Central memory CD8-positive, alpha-beta T cell (primary cell): ENCODE data around the gene TAOK2.
"Not testable (repeated sequence)": the region's sequence is repeated elsewhere in the genome, so short reads cannot be mapped to it uniquely, and the experiment has no call there.

Experiments
- ATAC-seq: fragments of 150-1000 bp; cut with Tn5 transposase; replicated peaks from 2 replicates; pipeline ENCODE4 v1.10.0; 2022; ENCODE audit warnings: mild to moderate bottlenecking, moderate FRiP score, moderate number of reproducible peaks; ENCODE audit not compliant: poor library complexity, severe bottlenecking; ENCODE audit errors: extremely low read depth
- DNase-seq, 2 donors: peaks; one replicate each; pipeline ENCODE4 v3.0.0; 2021; ENCODE audit warnings: low spot score in 2 of 2
- H3K27ac Mint-ChIP-seq: one replicate; pipeline ENCODE4 v1.8.0; 2022; ENCODE audit warnings: low read depth, mild to moderate bottlenecking, moderate library complexity, mixed read lengths
- H3K27me3 Mint-ChIP-seq: one replicate; pipeline ENCODE4 v1.8.0; 2022; ENCODE audit warnings: mixed read lengths
- H3K36me3 Mint-ChIP-seq: one replicate; pipeline ENCODE4 v1.8.0; 2022; ENCODE audit warnings: mild to moderate bottlenecking, moderate library complexity, mixed read lengths; ENCODE audit not compliant: insufficient read depth
- H3K4me1 Mint-ChIP-seq: one replicate; pipeline ENCODE4 v1.8.0; 2022; ENCODE audit warnings: mixed read lengths
- H3K4me3 Mint-ChIP-seq: one replicate; pipeline ENCODE4 v1.8.0; 2022; ENCODE audit warnings: mild to moderate bottlenecking, moderate library complexity, mixed read lengths
- H3K9me3 Mint-ChIP-seq: one replicate; pipeline ENCODE4 v1.8.0; 2022; ENCODE audit warnings: mixed read lengths

The TAOK2 gene

DNA sequence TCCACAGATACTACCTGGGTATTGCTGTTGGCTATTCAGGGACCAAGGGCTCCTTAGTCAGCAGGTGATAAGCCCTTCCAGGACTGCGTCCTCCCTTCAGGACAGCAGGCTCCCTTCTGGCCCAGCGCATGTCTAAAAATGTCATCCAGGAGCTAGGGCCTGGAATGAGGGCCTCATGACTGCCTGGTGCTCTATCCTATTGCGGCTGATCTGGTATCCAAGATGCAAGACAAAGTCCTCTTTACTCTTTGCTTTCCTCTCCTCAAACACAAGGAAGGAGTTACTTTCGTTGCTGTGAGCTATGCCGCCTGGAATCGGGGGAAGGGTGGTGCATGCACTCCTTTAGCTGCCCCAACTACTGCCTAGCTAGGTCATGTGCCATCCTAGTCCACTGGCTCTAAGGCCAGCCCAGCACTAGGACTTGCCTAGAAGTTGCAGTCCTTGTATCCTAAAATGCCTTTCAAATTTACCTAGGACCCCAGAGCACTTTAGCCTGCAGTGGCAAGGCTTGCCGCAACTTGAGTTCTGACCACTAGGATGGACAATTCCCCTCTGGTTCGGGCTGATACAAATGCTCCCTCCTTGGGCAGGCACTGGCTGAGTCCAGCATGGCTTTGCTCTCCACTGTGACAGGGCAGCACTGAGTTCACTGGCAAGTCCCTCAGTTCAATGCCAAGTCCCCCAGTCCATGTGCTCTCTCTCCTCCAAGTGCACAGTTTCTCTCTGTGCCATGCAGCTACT, 21.9 kb upstream of the TAOK2 start:
- no peak overlapping the region for H3K4me3 Mint-ChIP-seq

GRCh38 chr16:29958756-29959155, 14.9 kb upstream of the TAOK2 start:
- H3K27ac Mint-ChIP-seq, result no peak overlapping the region
- no peaks in the 10 kb centered on the region for H3K9me3 Mint-ChIP-seq
- peaks cover 7% of the 10 kb centered on the region for H3K36me3 Mint-ChIP-seq
- H3K4me1 Mint-ChIP-seq, result peaks cover 16% of the 10 kb centered on the region
- H3K27me3 Mint-ChIP-seq, result no peaks in the 10 kb centered on the region
- no peak overlapping the region for H3K4me3 Mint-ChIP-seq
- no peak for DNase-seq
- ATAC-seq, result no peak

More for the DNA sequence above, 21.9 kb upstream of the TAOK2 start:
- Mint-ChIP-seq H3K4me1 (no peaks in the 10 kb centered on the region), H3K27me3 (peaks cover 13% of the 10 kb centered on the region), H3K9me3 (no peaks in the 10 kb centered on the region), H3K27ac (no peak overlapping the region), H3K36me3 (no peaks in the 10 kb centered on the region)
- no peak for DNase-seq
- no peak for ATAC-seq

- H3K27me3 Mint-ChIP-seq, result no peaks in the 10 kb centered on the region
- no peaks in the 10 kb centered on the region for H3K9me3 Mint-ChIP-seq
- peaks cover 16% of the 10 kb centered on the region for H3K4me1 Mint-ChIP-seq
- no peak overlapping the region for H3K27ac Mint-ChIP-seq
- DNase-seq (no peak), ATAC-seq (no peak)
- H3K36me3 Mint-ChIP-seq, result peaks cover 9% of the 10 kb centered on the region
- H3K4me3 Mint-ChIP-seq, result no peak overlapping the region
Measured at GRCh38 chr16:29959293-29959692, 14.4 kb upstream of the TAOK2 start.

DNA sequence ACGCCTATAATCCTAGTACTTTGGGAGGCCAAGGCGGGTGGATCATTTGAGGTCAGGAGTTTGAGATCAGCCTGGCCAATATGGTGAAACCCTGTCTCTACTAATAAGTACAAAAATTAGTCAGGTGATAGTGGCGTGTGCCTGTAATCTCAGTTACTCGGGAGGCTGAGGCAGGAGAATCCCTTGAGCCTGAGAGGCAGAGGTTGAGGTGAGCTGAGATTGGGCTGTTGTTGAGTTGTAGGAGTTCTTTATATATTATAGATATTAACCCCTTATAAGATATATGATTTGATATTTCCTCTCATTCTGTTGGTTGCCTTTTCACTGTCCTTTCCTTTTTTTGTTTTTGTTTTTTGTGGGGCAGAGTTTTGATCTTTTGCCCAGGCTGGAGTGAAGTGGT, 13.8 kb upstream of the TAOK2 start:
- not testable (repeated sequence) for H3K27ac Mint-ChIP-seq, H3K4me3 Mint-ChIP-seq, H3K27me3 Mint-ChIP-seq, ATAC-seq, H3K36me3 Mint-ChIP-seq, H3K9me3 Mint-ChIP-seq, DNase-seq
- peaks cover 16% of the 10 kb centered on the region for H3K4me1 Mint-ChIP-seq

- H3K27me3 Mint-ChIP-seq, result no peaks in the 10 kb centered on the region
- DNase-seq (no peak), ATAC-seq (no peak)
- no peaks in the 10 kb centered on the region for H3K9me3 Mint-ChIP-seq
- peaks cover 9% of the 10 kb centered on the region for H3K36me3 Mint-ChIP-seq
- H3K4me3 Mint-ChIP-seq, result peak overlapping the region; percentile 89
- H3K27ac Mint-ChIP-seq, result peak overlapping the region; percentile 91
- peaks cover 16% of the 10 kb centered on the region for H3K4me1 Mint-ChIP-seq
Measured at GRCh38 chr16:29961127-29961478, 12.6 kb upstream of the TAOK2 start.

DNA sequence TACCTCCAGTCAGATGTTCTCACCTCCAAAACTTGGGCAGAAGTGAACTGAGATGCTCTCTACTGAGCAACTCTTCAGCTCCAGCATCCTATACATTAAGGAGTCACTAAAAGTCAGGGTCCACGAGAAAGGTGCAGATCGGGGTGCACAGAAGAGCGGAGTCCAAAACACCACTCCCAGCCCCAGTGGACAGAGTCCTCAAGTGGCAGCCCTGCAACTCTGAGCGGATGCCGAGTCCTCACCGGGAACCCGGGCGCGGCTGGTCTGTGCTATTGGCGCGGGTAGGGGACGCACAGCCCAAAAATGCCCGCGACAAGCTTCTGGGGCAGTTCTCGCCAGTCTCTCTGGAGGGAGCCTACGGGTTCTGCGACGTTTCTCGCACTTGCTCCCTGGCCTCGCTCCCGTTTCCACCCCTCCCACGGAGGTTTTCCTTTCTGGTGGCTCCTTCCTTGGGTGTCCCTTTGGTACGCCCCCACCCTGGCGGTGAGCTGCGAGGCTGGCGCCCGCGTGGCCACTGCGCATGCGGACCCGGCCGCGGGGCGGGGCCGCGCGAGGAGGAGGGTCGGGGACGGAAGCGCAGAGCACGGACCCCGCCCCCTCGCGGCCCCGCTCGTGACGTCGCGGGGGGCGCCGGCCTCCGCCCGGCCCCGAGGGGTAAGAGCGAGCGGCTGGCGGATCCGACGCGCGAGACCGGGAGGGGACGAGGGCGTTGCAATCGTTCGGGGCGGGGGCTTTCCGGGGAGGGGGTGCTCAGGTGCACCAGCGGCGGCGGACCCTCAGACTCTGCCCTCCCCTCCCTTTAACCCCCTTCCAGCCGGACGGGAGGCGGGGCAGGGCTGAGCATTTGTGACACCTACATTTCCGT, 12.0 kb upstream of the TAOK2 start, which contains the start of gene TMEM219:
TMEM219 (plus strand) TSS at position 601 of the 865 bp plus-strand sequence. CDS start 1,065 bp downstream, outside the sequence.
- peak; percentile 93 for DNase-seq
- Mint-ChIP-seq H3K27me3 (no peaks in the 10 kb centered on the region), H3K36me3 (peaks cover 9% of the 10 kb centered on the region)

GRCh38 chr16:29962344-29962994, 11.2 kb upstream of the TAOK2 start:
- no peaks in the 10 kb centered on the region for H3K9me3 Mint-ChIP-seq
- peak overlapping the region; percentile 91 for H3K27ac Mint-ChIP-seq
- H3K27me3 Mint-ChIP-seq, result no peaks in the 10 kb centered on the region
- ATAC-seq (no peak), DNase-seq (no peak)
- peak overlapping the region; percentile 89 for H3K4me3 Mint-ChIP-seq
- peaks cover 9% of the 10 kb centered on the region for H3K36me3 Mint-ChIP-seq
- H3K4me1 Mint-ChIP-seq, result peaks cover 16% of the 10 kb centered on the region

More for the DNA sequence above, 12.0 kb upstream of the TAOK2 start, which contains the start of gene TMEM219:
- Mint-ChIP-seq H3K4me1 (peaks cover 16% of the 10 kb centered on the region), H3K27ac (peak within 1 kb of the TSS; percentile 91), H3K9me3 (no peaks in the 10 kb centered on the region), H3K4me3 (peak within 1 kb of the TSS; percentile 89)
- peak; percentile 90 for ATAC-seq

DNA sequence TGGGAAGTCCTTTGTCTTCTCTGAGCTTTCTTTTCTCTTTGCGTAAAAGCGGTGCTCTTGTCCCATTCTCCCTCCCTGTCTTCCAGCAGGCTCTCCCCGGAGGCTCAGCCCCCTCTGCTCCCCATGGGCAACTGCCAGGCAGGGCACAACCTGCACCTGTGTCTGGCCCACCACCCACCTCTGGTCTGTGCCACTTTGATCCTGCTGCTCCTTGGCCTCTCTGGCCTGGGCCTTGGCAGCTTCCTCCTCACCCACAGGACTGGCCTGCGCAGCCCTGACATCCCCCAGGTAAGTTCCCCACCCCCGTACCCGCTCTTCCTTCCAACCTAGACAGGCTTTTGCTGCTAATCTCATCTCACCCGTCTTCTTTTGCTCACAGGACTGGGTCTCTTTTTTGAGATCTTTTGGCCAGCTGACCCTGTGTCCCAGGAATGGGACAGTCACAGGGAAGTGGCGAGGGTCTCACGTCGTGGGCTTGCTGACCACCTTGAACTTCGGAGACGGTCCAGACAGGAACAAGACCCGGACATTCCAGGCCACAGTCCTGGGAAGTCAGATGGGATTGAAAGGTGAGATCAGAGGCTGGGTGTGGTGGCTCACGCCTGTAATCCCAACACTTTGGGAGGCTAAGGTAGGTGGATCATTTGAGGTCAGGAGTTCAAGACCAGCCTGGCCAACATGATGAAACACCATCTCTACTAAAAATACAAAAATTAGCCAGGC, 10.5 kb upstream of the TAOK2 start:
- ATAC-seq, result no peak
- H3K4me3 Mint-ChIP-seq, result peak overlapping the region; percentile 89
- peak overlapping the region; percentile 91 for H3K27ac Mint-ChIP-seq
- H3K4me1 Mint-ChIP-seq, result peaks cover 16% of the 10 kb centered on the region
- H3K27me3 Mint-ChIP-seq, result no peaks in the 10 kb centered on the region
- H3K9me3 Mint-ChIP-seq, result no peaks in the 10 kb centered on the region
- H3K36me3 Mint-ChIP-seq, result peaks cover 9% of the 10 kb centered on the region
- no peak for DNase-seq

DNA sequence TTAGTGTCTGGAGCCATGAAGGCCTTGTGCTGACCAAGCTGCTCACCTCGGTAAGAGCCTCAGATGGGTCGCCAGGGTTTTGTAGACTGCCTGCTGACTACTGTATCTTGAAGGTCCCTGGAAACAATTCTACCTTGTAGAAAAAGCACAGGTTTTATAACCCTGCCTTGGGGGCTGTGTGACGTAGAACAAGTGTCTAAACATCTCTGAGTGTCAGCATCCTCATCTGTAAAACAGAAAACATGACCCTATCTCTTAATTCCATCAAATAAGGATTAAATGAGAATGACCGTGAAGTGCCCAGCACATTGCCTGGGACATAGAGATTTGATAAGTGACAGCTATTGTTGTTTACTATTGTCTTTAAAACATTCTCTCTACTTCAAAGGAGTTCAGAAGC, 5.5 kb upstream of the TAOK2 start:
- Mint-ChIP-seq H3K4me3 (no peak overlapping the region), H3K9me3 (no peaks in the 10 kb centered on the region), H3K36me3 (peaks cover 11% of the 10 kb centered on the region), H3K27ac (no peak overlapping the region), H3K4me1 (peaks cover 6% of the 10 kb centered on the region), H3K27me3 (no peaks in the 10 kb centered on the region)
- ATAC-seq (no peak), DNase-seq (no peak)

DNA sequence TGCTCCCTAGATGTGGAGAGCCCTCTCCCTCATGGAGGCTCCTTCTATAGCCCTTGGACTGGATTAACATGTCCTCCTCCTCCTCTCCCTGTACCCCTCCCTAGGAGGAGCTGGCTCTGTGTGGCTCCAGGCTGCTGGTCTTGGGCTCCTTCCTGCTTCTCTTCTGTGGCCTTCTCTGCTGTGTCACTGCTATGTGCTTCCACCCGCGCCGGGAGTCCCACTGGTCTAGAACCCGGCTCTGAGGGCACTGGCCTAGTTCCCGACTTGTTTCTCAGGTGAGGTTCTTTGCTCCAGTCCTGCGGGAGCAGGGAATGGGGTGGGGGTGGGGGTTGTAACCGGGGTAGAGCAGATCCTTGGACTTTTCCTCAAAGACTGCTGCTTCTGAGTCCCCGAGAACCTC, 2.4 kb upstream of the TAOK2 start:
- DNase-seq (no peak), ATAC-seq (no peak)
- Mint-ChIP-seq H3K4me1 (peaks cover 31% of the 10 kb centered on the region), H3K36me3 (peaks cover 13% of the 10 kb centered on the region), H3K9me3 (no peaks in the 10 kb centered on the region), H3K4me3 (no peak overlapping the region), H3K27me3 (no peaks in the 10 kb centered on the region), H3K27ac (peak overlapping the region; percentile 36)

GRCh38 chr16:29972500-29972899, 1.2 kb upstream of the TAOK2 start:
- peak overlapping the region; percentile 23 for H3K27ac Mint-ChIP-seq
- peaks cover 43% of the 10 kb centered on the region for H3K4me1 Mint-ChIP-seq
- no peaks in the 10 kb centered on the region for H3K9me3 Mint-ChIP-seq
- DNase-seq, result no peak
- no peaks in the 10 kb centered on the region for H3K27me3 Mint-ChIP-seq
- ATAC-seq, result no peak
- H3K4me3 Mint-ChIP-seq, result peak overlapping the region; percentile 99
- H3K36me3 Mint-ChIP-seq, result peaks cover 13% of the 10 kb centered on the region

DNA sequence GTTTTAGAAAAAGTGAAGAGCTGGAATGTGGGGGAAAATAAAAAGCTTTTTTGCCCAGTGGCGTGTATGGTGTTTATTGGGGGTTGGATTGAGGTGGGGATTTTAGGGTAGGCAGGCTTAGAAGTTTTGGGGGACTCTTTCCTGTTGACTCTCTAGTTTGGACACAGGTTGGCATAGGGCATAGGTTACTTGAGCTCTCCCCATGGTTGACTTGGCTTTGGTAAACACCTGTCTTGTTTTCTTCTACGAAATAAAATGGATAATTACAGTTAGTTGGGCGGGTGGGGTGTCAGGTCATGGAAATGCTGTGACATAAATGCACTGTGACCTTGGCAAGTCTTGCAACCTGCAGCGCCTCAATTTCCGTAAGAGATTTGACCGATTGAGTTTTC, 680 bp upstream of the TAOK2 start:
- Mint-ChIP-seq H3K36me3 (peaks cover 13% of the 10 kb centered on the region), H3K4me1 (peaks cover 46% of the 10 kb centered on the region), H3K27me3 (no peaks in the 10 kb centered on the region), H3K4me3 (peak overlapping the region; percentile 99), H3K9me3 (no peaks in the 10 kb centered on the region), H3K27ac (peak overlapping the region; percentile 23)
- no peak for DNase-seq
- ATAC-seq, result no peak
